ENCODE measurements around the gene EMB.
"Not testable (repeated sequence)": the region's sequence is repeated elsewhere in the genome, so short reads cannot be mapped to it uniquely, and the experiment has no call there.

Gene EMB

DNA sequence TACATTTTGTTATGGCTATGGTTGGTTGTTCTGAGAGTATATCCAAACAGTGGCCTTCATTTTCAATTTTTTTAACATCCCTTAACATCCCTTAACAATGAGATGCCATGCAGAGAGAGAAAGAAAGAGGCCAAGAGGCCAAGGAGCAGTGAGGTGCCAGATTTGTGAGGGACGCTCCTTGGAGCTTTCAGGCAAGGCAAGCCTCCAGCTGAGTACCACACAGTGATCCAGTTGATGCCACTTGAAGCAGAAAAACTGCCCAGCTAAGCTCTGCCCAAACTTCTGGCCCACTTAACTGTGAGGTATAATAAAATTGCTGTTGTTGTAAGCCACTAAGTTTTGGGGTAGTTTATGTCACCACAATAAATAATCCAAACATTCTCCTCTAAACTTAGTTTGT lies 22.6 kb upstream of the EMB start:
- H2BK120ac ChIP-seq (ENCODE audit: low read depth, low read length) = no peak overlapping the region
- H3K79me1 ChIP-seq (ENCODE audit: low read length) = no peaks in the 10 kb centered on the region
- no CpG with 5 or more reads among the region's 1 CpG for WGBS (ENCODE audit: extremely low coverage, insufficient coverage, low lambda C conversion rate)
- no peak overlapping the region for H3K18ac ChIP-seq (ENCODE audit: low read length)
- H4K5ac ChIP-seq (ENCODE audit: low read length) = no peak overlapping the region
- H2AK5ac ChIP-seq (ENCODE audit: low read length) = no peak overlapping the region
- H2BK15ac ChIP-seq (replicated peaks; ENCODE audit: low read depth) = no peak overlapping the region
- H2BK5ac ChIP-seq (ENCODE audit: low read length) = no peak overlapping the region
- H3K27me3 ChIP-seq (ENCODE audit: insufficient read depth, low read length, poor library complexity) = no peaks in the 10 kb centered on the region
- no peak overlapping the region for H3K27ac ChIP-seq (ENCODE audit: low read depth, low read length)
- H3K79me2 ChIP-seq (ENCODE audit: control insufficient read depth, insufficient read depth, low read length) = no peaks in the 10 kb centered on the region
- no peak overlapping the region for H3K4ac ChIP-seq (ENCODE audit: low read depth, low read length)
- no peak overlapping the region for H3K23ac ChIP-seq (ENCODE audit: low read length)
- no peak overlapping the region for H3K4me3 ChIP-seq (ENCODE audit: low read length)
- H4K8ac ChIP-seq (ENCODE audit: low read depth, low read length) = no peak overlapping the region
- DNase-seq = no peak
- no peaks in the 10 kb centered on the region for H3K4me1 ChIP-seq (ENCODE audit: control insufficient read depth, low read depth, low read length)
- H3K4me2 ChIP-seq (ENCODE audit: low read length) = no peak overlapping the region
- H3K56ac ChIP-seq (ENCODE audit: low read length) = no peak overlapping the region
- no peaks in the 10 kb centered on the region for H3K36me3 ChIP-seq (ENCODE audit: control insufficient read depth, insufficient read depth, low read length)
- H3K9ac ChIP-seq (ENCODE audit: low read length) = no peak overlapping the region

GRCh38 chr5:50463047-50463446 lies 22.0 kb upstream of the EMB start:
- Histone ChIP-seq H3K36me3 (ENCODE audit: control insufficient read depth, insufficient read depth, low read length) (no peaks in the 10 kb centered on the region), H2BK120ac (ENCODE audit: low read depth, low read length) (no peak overlapping the region), H3K79me2 (ENCODE audit: control insufficient read depth, insufficient read depth, low read length) (no peaks in the 10 kb centered on the region), H2BK5ac (ENCODE audit: low read length) (no peak overlapping the region), H3K56ac (ENCODE audit: low read length) (no peak overlapping the region), H3K79me1 (ENCODE audit: low read length) (no peaks in the 10 kb centered on the region), H3K4me1 (ENCODE audit: control insufficient read depth, low read depth, low read length) (no peaks in the 10 kb centered on the region), H3K18ac (ENCODE audit: low read length) (no peak overlapping the region), H4K5ac (ENCODE audit: low read length) (no peak overlapping the region), H3K4ac (ENCODE audit: low read depth, low read length) (no peak overlapping the region), H2BK15ac (replicated peaks; ENCODE audit: low read depth) (no peak overlapping the region), H3K4me2 (ENCODE audit: low read length) (no peak overlapping the region), H4K8ac (ENCODE audit: low read depth, low read length) (no peak overlapping the region), H3K23ac (ENCODE audit: low read length) (no peak overlapping the region), H3K27me3 (ENCODE audit: insufficient read depth, low read length, poor library complexity) (no peaks in the 10 kb centered on the region), H3K4me3 (ENCODE audit: low read length) (no peak overlapping the region), H2AK5ac (ENCODE audit: low read length) (no peak overlapping the region), H3K27ac (ENCODE audit: low read depth, low read length) (no peak overlapping the region), H3K9ac (ENCODE audit: low read length) (no peak overlapping the region)
- no CpG with 5 or more reads among the region's 2 CpGs for WGBS (ENCODE audit: extremely low coverage, insufficient coverage, low lambda C conversion rate)
- DNase-seq = no peak

DNA sequence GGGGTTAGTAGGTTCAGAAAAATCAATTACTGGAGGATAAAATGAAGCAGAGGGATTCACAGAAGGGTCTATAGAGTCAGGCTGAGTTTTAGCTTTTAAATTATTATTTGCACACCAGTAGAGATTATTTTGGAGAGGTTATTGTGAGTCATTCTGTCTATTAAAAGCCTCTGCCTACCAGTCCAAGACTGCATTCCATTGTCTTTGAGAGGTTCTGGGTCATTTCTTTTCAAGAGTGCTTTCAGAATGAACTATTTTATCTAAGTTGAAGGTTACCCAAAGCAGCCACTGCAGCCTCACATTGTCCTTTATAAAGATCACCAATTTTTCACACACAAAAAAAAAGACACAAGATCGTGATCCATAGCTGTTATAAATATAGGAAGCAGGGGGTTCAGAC lies 21.5 kb upstream of the EMB start:
- not testable (repeated sequence) for H4K8ac ChIP-seq (ENCODE audit: low read depth, low read length); H3K36me3 ChIP-seq (ENCODE audit: control insufficient read depth, insufficient read depth, low read length); H3K56ac ChIP-seq (ENCODE audit: low read length); H3K23ac ChIP-seq (ENCODE audit: low read length); H3K27ac ChIP-seq (ENCODE audit: low read depth, low read length); H3K27me3 ChIP-seq (ENCODE audit: insufficient read depth, low read length, poor library complexity); DNase-seq; H3K18ac ChIP-seq (ENCODE audit: low read length); H4K5ac ChIP-seq (ENCODE audit: low read length); H2AK5ac ChIP-seq (ENCODE audit: low read length); H3K4me3 ChIP-seq (ENCODE audit: low read length); H2BK120ac ChIP-seq (ENCODE audit: low read depth, low read length); H3K4ac ChIP-seq (ENCODE audit: low read depth, low read length); H3K9ac ChIP-seq (ENCODE audit: low read length); H2BK15ac ChIP-seq (replicated peaks; ENCODE audit: low read depth); H2BK5ac ChIP-seq (ENCODE audit: low read length); H3K79me2 ChIP-seq (ENCODE audit: control insufficient read depth, insufficient read depth, low read length); H3K4me2 ChIP-seq (ENCODE audit: low read length); H3K79me1 ChIP-seq (ENCODE audit: low read length); H3K4me1 ChIP-seq (ENCODE audit: control insufficient read depth, low read depth, low read length)
- no CpG with 5 or more reads among the region's 1 CpG for WGBS (ENCODE audit: extremely low coverage, insufficient coverage, low lambda C conversion rate)

DNA sequence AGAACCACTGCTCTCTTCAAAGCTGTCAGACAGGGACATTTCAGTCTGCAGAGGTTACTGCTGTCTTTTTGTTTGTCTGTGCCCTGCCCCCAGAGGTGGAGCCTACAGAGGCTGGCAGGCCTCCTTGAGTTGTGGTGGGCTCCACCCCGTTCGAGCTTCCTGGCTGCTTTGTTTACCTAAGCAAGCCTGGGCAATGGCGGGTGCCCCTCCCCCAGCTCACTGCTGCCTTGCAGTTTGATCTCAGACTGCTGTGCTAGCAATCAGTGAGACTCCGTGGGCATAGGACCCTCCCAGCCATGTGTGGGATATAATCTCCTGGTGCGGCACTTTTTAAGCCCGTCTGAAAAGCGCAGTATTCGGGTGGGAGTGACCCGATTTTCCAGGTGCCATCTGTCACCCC lies 17.3 kb upstream of the EMB start:
- no CpG with 5 or more reads among the region's 9 CpGs for WGBS (ENCODE audit: extremely low coverage, insufficient coverage, low lambda C conversion rate)
- H2BK5ac ChIP-seq (ENCODE audit: low read length); H3K4me3 ChIP-seq (ENCODE audit: low read length); H4K5ac ChIP-seq (ENCODE audit: low read length); H2BK120ac ChIP-seq (ENCODE audit: low read depth, low read length); H3K79me1 ChIP-seq (ENCODE audit: low read length); H3K9ac ChIP-seq (ENCODE audit: low read length); H3K56ac ChIP-seq (ENCODE audit: low read length); H2AK5ac ChIP-seq (ENCODE audit: low read length); H4K8ac ChIP-seq (ENCODE audit: low read depth, low read length); H3K4ac ChIP-seq (ENCODE audit: low read depth, low read length); H3K23ac ChIP-seq (ENCODE audit: low read length); H3K79me2 ChIP-seq (ENCODE audit: control insufficient read depth, insufficient read depth, low read length); H3K4me2 ChIP-seq (ENCODE audit: low read length); H2BK15ac ChIP-seq (replicated peaks; ENCODE audit: low read depth); H3K27ac ChIP-seq (ENCODE audit: low read depth, low read length); H3K36me3 ChIP-seq (ENCODE audit: control insufficient read depth, insufficient read depth, low read length); DNase-seq; H3K4me1 ChIP-seq (ENCODE audit: control insufficient read depth, low read depth, low read length); H3K27me3 ChIP-seq (ENCODE audit: insufficient read depth, low read length, poor library complexity); H3K18ac ChIP-seq (ENCODE audit: low read length): not testable (repeated sequence)

GRCh38 chr5:50449241-50449640 lies 8.2 kb upstream of the EMB start:
- H3K4ac ChIP-seq (ENCODE audit: low read depth, low read length); H3K9ac ChIP-seq (ENCODE audit: low read length); H3K27ac ChIP-seq (ENCODE audit: low read depth, low read length); H4K8ac ChIP-seq (ENCODE audit: low read depth, low read length); H2AK5ac ChIP-seq (ENCODE audit: low read length); H3K23ac ChIP-seq (ENCODE audit: low read length); H2BK15ac ChIP-seq (replicated peaks; ENCODE audit: low read depth); H3K27me3 ChIP-seq (ENCODE audit: insufficient read depth, low read length, poor library complexity); H3K56ac ChIP-seq (ENCODE audit: low read length); H3K4me2 ChIP-seq (ENCODE audit: low read length); H2BK120ac ChIP-seq (ENCODE audit: low read depth, low read length); H3K4me1 ChIP-seq (ENCODE audit: control insufficient read depth, low read depth, low read length); H3K18ac ChIP-seq (ENCODE audit: low read length); H2BK5ac ChIP-seq (ENCODE audit: low read length); H3K4me3 ChIP-seq (ENCODE audit: low read length); H4K5ac ChIP-seq (ENCODE audit: low read length); H3K36me3 ChIP-seq (ENCODE audit: control insufficient read depth, insufficient read depth, low read length); H3K79me1 ChIP-seq (ENCODE audit: low read length); H3K79me2 ChIP-seq (ENCODE audit: control insufficient read depth, insufficient read depth, low read length): not testable (repeated sequence)
- no CpG with 5 or more reads among the region's 3 CpGs for WGBS (ENCODE audit: extremely low coverage, insufficient coverage, low lambda C conversion rate)
- DNase-seq = peak; percentile 66

DNA sequence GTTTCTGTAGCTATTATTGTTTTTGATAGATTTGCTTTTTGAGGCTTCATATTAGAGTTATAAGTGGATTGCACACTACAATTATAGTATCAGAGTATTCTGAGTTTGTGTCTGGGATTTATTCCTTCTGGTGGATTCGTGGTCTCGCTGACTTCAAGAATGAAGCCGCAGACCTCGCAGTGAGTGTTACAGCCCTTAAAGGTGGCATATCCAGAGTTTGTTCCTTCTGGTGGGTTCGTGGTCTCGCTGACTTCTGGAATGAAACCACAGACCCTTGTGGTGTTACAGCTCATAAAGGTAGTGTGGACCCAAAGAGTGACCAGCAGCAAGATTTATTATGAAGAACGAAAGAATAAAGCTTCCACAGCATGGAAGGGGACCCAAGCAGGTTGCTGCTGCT lies 6.9 kb upstream of the EMB start:
- no peak overlapping the region for H3K18ac ChIP-seq (ENCODE audit: low read length)
- H3K23ac ChIP-seq (ENCODE audit: low read length) = no peak overlapping the region
- H3K4me1 ChIP-seq (ENCODE audit: control insufficient read depth, low read depth, low read length) = no peaks in the 10 kb centered on the region
- no peak overlapping the region for H3K4ac ChIP-seq (ENCODE audit: low read depth, low read length)
- no peaks in the 10 kb centered on the region for H3K79me2 ChIP-seq (ENCODE audit: control insufficient read depth, insufficient read depth, low read length)
- H3K79me1 ChIP-seq (ENCODE audit: low read length) = no peaks in the 10 kb centered on the region
- no peak overlapping the region for H3K4me2 ChIP-seq (ENCODE audit: low read length)
- H2BK5ac ChIP-seq (ENCODE audit: low read length) = no peak overlapping the region
- no CpG with 5 or more reads among the region's 7 CpGs for WGBS (ENCODE audit: extremely low coverage, insufficient coverage, low lambda C conversion rate)
- H3K36me3 ChIP-seq (ENCODE audit: control insufficient read depth, insufficient read depth, low read length) = no peaks in the 10 kb centered on the region
- H4K5ac ChIP-seq (ENCODE audit: low read length) = no peak overlapping the region
- no peak overlapping the region for H4K8ac ChIP-seq (ENCODE audit: low read depth, low read length)
- H3K9ac ChIP-seq (ENCODE audit: low read length) = no peak overlapping the region
- H2BK120ac ChIP-seq (ENCODE audit: low read depth, low read length) = no peak overlapping the region
- no peak overlapping the region for H2AK5ac ChIP-seq (ENCODE audit: low read length)
- no peak overlapping the region for H3K56ac ChIP-seq (ENCODE audit: low read length)
- no peak overlapping the region for H3K4me3 ChIP-seq (ENCODE audit: low read length)
- no peaks in the 10 kb centered on the region for H3K27me3 ChIP-seq (ENCODE audit: insufficient read depth, low read length, poor library complexity)
- H3K27ac ChIP-seq (ENCODE audit: low read depth, low read length) = no peak overlapping the region
- no peak overlapping the region for H2BK15ac ChIP-seq (replicated peaks; ENCODE audit: low read depth)
- no peak for DNase-seq

All from mesendoderm (in vitro differentiated cells).